ENCODE data around the gene MTREX.
"Not testable (repeated sequence)": the region's sequence is repeated elsewhere in the genome, so short reads cannot be mapped to it uniquely, and the experiment has no call there.

MTREX gene

GRCh38 chr5:55307383-55308253, at the start of gene MTREX, which contains the start of gene DHX29:
Gene MTREX (plus strand): TSS chr5:55307989. CDS start chr5:55308014, 25 bp downstream.
Gene DHX29 (minus strand): TSS chr5:55307694. CDS start chr5:55307573, 121 bp downstream.
- peak; percentile 81 for DNase-seq

- DNase-seq: no peak
Measured at GRCh38 chr5:55258339-55258738, 49.5 kb upstream of the MTREX start.

GRCh38 chr5:55276771-55277170, 31.0 kb upstream of the MTREX start:
- no peak for DNase-seq

- DNase-seq: no peak
Measured at GRCh38 chr5:55278778-55279177, 29.0 kb upstream of the MTREX start.

- DNase-seq: no peak
Measured at GRCh38 chr5:55286411-55286933, 21.3 kb upstream of the MTREX start.

- no peak for DNase-seq
Measured at GRCh38 chr5:55289808-55290207, 18.0 kb upstream of the MTREX start.

- no peak for DNase-seq
Measured at GRCh38 chr5:55290991-55291390, 16.8 kb upstream of the MTREX start.

- no peak for DNase-seq
Measured at GRCh38 chr5:55294935-55295334, 12.9 kb upstream of the MTREX start.

GRCh38 chr5:55300890-55301289, 6.9 kb upstream of the MTREX start:
- DNase-seq: no peak

GRCh38 chr5:55303238-55303690, 4.5 kb upstream of the MTREX start:
- DNase-seq: no peak

- DNase-seq: no peak
Measured at GRCh38 chr5:55304584-55304983, 3.2 kb upstream of the MTREX start.

- DNase-seq: no peak
Measured at GRCh38 chr5:55305345-55305744, 2.4 kb upstream of the MTREX start.

GRCh38 chr5:55306641-55307382, 977 bp upstream of the MTREX start:
- DNase-seq: peak; percentile 4

- peak; percentile 28 for DNase-seq
Measured at GRCh38 chr5:55308254-55308836, 556 bp downstream of the MTREX start.

- DNase-seq: no peak
Measured at GRCh38 chr5:55313870-55314617, 6.3 kb downstream of the MTREX start.

GRCh38 chr5:55316289-55316688, 8.5 kb downstream of the MTREX start:
- no peak for DNase-seq

GRCh38 chr5:55316837-55317236, 9.0 kb downstream of the MTREX start:
- DNase-seq: no peak

- DNase-seq: not testable (repeated sequence)
Measured at GRCh38 chr5:55318237-55318636, 10.4 kb downstream of the MTREX start.

- DNase-seq: no peak
Measured at GRCh38 chr5:55319491-55319890, 11.7 kb downstream of the MTREX start.

- no peak for DNase-seq
Measured at GRCh38 chr5:55320571-55320970, 12.8 kb downstream of the MTREX start.

- DNase-seq: no peak
Measured at GRCh38 chr5:55324006-55324405, 16.2 kb downstream of the MTREX start.

- no peak for DNase-seq
Measured at GRCh38 chr5:55324815-55325418, 17.1 kb downstream of the MTREX start.
